HG02571 (cell line): ENCODE data around the gene TENM4.
"Not testable (repeated sequence)": the region's sequence is repeated elsewhere in the genome, so short reads cannot be mapped to it uniquely, and the experiment has no call there.

Experiments used
- ATAC-seq: cut with Tn5 transposase; IDR thresholded peaks from one replicate; pipeline ENCODE4 v1.9.1; 2021; ENCODE audit warnings: mild to moderate bottlenecking, moderate library complexity; ENCODE audit not compliant: unreplicated experiment

The TENM4 gene

DNA sequence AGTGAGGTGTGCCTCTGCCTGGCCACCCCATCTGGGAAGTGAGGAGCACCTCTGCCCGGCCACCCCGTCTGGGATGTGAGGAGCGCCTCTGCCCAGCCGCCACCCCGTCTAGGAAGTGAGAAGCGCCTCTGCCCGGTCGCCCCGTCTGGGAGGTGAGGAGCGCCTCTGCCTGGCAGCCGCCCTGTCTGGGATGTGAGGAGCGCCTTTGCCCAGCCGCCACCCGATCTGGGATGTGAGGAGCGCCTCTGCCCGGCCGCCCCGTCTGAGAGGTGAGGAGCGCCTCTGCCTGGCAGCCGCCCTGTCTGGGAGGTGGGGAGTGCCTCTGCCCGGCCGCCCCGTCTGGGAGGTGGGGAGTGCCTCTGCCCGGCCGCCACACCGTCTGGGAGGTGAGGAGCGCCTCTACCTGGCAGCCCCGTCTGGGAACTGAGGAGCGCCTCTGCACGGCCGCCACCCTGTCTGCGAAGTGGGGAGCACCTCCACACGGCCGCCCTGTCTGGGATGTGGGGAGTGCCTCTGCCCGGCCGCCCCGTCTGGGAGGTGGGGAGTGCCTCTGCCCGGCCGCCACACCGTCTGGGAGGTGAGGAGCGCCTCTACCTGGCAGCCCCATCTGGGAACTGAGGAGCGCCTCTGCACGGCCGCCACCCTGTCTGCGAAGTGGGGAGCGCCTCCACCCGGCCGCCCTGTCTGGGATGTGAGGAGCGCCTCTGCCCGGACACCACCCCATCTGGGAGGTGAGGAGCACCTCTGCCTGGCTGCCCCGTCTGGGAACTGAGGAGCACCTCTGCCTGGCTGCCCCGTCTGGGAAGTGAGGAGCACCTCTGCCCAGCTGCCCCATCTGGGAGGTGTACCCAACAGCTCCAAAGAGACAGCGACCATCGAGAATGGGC, 561.5 kb downstream of the TENM4 start:
- not testable (repeated sequence) for ATAC-seq

- no peak for ATAC-seq
Observed at GRCh38 chr11:78878631-78879030, 562.2 kb downstream of the TENM4 start.

GRCh38 chr11:78876676-78877075, 564.2 kb downstream of the TENM4 start:
- ATAC-seq: no peak

- ATAC-seq: no peak
Observed at GRCh38 chr11:78870655-78871054, 570.2 kb downstream of the TENM4 start.

DNA sequence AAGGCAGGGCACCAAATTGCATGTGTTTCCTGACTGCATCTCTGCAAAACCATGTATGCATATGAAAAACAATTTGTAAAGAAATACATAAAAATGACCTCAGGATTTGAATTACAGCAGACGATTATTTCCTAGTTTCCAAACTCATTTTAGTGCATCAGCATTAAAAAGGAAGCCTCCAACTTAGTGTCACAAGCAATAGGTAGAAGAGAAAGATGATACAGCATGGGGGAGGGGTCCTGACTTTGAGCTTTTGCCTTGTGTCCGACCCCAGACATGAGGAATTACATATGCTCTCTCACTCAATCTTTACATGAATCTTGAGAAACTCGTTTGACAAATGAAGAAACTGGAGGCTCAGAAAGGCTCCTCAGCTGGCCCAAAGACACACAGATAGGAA, 571.5 kb downstream of the TENM4 start:
- no peak for ATAC-seq

DNA sequence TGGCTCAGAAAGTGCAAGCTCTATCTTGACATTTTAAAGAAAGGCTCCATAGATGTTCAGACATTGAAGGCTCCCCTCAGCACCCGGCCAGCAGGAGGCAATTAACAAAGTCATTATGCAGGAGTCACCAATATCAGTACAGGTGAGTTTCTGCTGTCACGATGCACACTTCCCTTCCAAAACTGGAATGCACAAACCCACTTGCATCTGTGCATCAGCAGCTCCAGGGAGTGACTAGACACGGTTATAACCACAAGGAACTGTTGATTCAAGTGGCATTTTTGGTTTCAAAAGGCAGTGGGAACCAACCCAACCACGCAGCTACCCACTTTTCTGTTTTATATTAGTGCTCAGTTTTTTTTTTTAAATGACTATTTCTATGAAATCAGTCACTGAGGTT, 572.3 kb downstream of the TENM4 start:
- no peak for ATAC-seq

- ATAC-seq: no peak
Observed at GRCh38 chr11:78860720-78861422, 580.0 kb downstream of the TENM4 start.

DNA sequence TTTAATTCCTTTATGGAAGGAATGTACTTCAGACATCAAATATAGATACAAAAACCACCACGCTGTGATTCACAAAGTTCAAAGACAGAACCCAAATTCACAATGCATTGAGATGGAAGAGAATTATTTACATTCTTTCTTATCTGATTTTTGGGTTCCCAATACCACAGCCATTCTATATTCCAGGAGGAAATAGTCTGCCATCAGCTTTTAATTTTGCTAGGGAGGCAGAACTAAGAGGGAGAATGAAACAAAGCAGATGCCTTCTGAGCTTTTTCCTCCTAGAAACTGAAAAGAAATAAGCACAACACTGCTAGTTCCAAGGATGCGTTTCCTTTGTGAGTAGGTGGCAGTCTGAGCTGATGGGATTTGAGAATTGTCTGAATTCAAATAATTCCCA, 583.1 kb downstream of the TENM4 start:
- no peak for ATAC-seq

GRCh38 chr11:78856211-78856610, 584.6 kb downstream of the TENM4 start:
- ATAC-seq: no peak

GRCh38 chr11:78855116-78855515, 585.7 kb downstream of the TENM4 start:
- no peak for ATAC-seq

DNA sequence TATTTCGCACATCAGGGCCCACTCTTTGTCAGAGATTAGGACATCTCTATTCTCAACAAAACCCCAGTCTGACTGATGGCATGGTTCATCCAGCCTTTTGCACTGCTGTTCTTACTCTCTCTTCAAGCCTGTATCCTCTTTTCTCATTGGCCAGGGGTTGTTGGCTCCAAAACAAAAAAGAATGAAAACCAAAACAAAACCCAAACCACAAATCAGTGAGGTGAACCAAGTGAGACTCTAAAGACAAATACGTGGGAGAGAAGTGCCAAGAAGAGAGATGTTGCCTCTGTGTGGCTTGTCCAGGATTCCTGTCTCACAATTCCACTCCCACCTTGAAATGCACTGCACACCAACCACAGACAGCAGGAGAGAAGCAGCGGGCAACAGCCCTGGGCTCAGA, 587.3 kb downstream of the TENM4 start:
- no peak for ATAC-seq

DNA sequence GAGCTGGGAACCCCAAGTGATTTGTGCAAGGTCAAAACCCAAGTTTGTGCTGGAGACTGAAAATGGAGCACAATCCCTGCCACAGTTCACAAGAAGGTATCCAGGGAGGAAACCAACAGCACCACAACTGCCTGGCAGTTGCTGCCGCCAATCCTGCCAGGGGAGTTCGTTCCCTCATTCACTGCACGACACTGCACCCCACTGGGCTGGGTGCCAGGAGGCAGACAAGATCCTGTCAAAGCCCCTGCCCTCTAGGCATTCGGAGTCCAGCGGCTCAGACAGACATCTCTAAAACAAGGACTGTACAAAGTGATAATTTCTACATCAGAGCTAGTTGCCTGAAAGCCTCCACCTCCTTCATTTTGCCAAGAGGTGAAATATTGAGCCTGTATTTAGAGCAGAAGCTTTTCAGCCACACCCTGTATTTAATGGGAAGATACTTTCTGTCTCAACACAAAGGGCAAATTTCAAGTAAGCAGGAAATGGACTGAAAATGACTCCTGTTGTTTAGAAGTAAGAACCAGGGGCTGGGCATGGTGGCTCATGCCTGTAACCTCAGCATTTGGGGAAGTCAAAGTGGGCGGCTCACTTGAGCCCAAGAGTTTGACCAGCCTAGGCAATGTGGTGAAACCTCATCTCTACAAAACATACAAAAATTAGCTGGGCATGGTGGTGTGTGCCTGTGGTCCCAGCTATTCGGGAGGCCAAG, 588.8 kb downstream of the TENM4 start:
- ATAC-seq: no peak

GRCh38 chr11:78850078-78850477, 590.8 kb downstream of the TENM4 start:
- no peak for ATAC-seq

- ATAC-seq: no peak
Observed at GRCh38 chr11:78846269-78846668, 594.6 kb downstream of the TENM4 start.

GRCh38 chr11:78845496-78845895, 595.3 kb downstream of the TENM4 start:
- ATAC-seq: no peak

GRCh38 chr11:78841456-78842060, 599.3 kb downstream of the TENM4 start:
- ATAC-seq: no peak

- ATAC-seq: no peak
Observed at GRCh38 chr11:78840623-78841022, 600.2 kb downstream of the TENM4 start.

- ATAC-seq: no peak
Observed at GRCh38 chr11:78840200-78840599, 600.6 kb downstream of the TENM4 start.

DNA sequence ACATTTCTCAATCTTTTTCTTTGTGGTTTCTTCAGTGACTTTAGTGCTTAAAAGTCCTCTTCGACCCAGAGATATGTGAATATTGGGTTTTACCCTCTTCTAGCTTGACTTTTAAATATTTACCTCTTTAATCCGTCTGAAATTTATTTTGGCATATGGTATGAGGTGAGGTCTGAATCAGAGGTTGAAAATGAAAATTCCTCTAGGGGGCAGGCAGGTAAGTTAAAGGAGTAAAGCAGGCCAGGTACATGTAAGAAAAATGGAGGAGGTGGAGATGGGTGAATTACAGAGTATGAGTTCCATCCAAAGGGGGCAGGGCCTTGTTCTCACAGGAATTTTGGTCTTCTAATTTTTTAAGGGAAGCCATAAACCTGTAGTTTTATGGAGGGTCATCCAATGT, 602.4 kb downstream of the TENM4 start:
- ATAC-seq: no peak

- ATAC-seq: no peak
Observed at GRCh38 chr11:78835646-78836045, 605.2 kb downstream of the TENM4 start.

GRCh38 chr11:78834886-78835285, 605.9 kb downstream of the TENM4 start:
- ATAC-seq: no peak
